Occipital lobe (tissue), 2 donors: ENCODE results near the gene WFDC5. TPM values are rescaled to one million over a fixed set of nuclear protein-coding genes. Genes with fewer than 3 reads are reported as not detected.
"Not testable (repeated sequence)": the region's sequence is repeated elsewhere in the genome, so short reads cannot be mapped to it uniquely, and the experiment has no call there.

Source experiments
- DNase-seq: peaks from one replicate; lab custom pipeline; 2025; lab: John Stamatoyannopoulos, UW
- total RNA-seq: library from RNA; depleted of rRNA; stranded (reverse); fragments of >200 nt; gene quantifications from one replicate; pipeline ENCODE4 v1.2.3, GENCODE V29; 2014

WFDC5 gene
- total RNA-seq, 1 donor from 2014 or later = not detected

GRCh38 chr20:45090481-45090880, 24.5 kb downstream of the WFDC5 start:
- no peak for DNase-seq

DNA sequence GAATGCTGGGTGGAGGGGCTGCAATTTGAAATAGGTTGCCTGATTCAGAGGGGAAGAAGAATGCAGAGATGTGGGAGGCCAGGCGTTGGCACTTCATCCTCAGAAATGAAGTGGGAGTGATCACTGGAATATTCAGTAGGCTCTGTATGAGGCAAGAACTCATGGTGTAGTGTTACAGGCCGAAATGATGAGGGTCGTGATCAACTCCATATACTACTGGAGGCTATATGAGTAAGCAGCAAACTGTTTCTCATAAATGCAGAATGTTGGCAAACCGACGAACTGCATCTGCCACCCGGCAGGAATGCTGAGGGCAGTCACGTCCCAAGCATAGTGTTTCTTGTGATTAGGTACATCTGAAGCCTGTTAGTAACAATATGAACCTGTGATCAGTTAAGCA, 26.7 kb downstream of the WFDC5 start:
- peak; percentile 23 for DNase-seq

DNA sequence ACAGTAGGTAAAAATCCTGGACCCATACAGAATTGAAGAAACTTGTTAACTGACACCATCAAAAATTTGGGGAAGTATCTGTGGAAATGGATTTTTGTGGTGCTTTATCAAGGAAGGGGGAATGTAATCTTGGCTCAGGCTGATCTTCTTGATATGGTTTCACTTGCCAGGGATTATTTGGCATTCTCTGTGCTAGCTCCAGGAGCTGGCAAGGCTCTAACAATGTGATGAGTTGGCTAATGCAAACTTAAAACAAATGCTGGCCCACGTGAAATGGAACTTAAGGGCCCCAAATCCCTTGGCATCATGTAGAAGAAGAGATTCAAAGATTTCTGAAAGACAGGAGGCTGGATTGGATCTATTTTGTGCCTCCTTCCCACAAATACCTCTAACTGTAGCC, 27.2 kb downstream of the WFDC5 start:
- DNase-seq = no peak

GRCh38 chr20:45087097-45087790, 27.7 kb downstream of the WFDC5 start:
- DNase-seq = no peak

GRCh38 chr20:45085867-45086266, 29.1 kb downstream of the WFDC5 start:
- DNase-seq = no peak

GRCh38 chr20:45085289-45085688, 29.7 kb downstream of the WFDC5 start:
- no peak for DNase-seq

DNA sequence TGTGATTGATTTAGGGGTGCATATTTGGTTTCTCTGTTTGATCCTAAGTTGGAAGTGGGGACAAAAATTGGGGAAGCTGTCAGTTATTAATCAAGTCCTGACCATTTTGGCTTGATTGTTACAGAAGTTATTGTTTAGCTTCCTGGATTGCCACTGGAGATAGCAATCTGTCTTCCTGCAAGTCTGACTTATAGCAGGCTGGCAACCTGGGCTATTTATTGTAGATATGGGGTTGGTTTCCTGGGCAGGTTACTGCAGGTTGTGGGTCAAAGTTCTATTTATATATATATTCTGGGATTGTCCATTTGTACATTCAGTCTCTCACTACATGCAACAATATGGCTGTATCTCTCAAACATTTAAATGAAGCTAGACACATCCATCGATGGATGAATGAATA, 31.8 kb downstream of the WFDC5 start:
- no peak for DNase-seq

GRCh38 chr20:45082468-45082867, 32.5 kb downstream of the WFDC5 start:
- DNase-seq = no peak

- no peak for DNase-seq
Observed at GRCh38 chr20:45080867-45081624, 33.9 kb downstream of the WFDC5 start.

DNA sequence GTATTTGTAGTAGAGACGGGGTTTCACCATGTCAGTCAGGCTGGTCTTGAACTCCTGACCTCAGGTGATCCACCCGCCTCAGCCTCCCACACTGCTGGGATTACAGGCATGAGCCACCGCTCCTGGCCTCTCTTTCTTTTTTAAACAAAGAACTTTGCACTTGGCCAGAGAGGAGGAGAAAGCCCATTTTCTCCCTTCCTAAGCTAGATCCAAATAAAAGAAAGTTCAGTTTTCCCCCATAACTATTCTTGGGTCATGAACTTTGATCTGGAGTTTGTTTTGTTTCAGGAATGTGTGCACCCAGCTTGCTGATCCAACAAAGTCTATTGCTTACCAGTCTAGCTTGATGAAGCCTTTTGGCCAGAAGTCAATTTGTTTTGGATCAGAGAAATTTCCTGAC, 37.4 kb downstream of the WFDC5 start:
- no peak for DNase-seq

DNA sequence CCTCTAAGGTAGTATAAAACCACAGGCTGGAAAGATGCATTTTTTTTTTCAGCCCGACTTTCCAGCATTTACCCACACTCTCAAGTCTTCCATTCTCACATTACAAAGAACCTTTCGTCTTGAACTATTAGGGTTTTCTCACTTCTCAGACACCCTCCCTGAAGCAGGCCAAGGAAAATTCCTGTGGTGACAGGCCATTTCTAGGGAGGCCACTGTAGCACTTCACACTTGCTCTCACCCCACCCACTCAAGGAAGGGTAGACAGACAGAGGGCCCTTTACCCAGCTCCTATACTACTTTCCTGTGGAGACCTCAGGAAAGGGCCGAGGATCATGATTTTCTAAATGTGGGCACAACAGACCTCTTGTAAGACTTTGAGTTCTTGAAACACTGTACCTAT, 41.8 kb downstream of the WFDC5 start:
- DNase-seq = no peak

- no peak for DNase-seq
Observed at GRCh38 chr20:45072066-45072465, 42.9 kb downstream of the WFDC5 start.

GRCh38 chr20:45070932-45071632, 43.9 kb downstream of the WFDC5 start:
- no peak for DNase-seq

DNA sequence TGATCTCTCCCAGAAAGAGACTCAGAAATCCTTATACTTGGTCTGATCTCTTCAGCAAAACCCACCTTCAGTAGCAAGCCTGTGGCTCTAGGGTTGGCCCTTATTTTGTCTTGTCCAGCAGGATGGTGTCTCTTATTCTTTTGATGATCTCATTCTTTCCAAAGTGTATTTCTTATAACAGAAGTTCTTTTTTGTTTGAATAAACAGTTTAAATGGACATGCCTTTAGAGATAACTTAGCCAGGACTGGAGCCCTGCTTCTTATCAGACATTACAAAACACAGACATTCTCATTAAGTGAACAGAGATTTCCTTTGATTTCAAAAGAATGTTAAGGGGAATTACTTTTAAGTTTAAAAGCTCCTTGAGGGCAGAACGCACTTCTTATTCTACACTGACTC, 45.7 kb downstream of the WFDC5 start:
- DNase-seq = no peak

GRCh38 chr20:45067558-45067957, 47.4 kb downstream of the WFDC5 start:
- no peak for DNase-seq

GRCh38 chr20:45067087-45067486, 47.9 kb downstream of the WFDC5 start:
- DNase-seq = no peak

DNA sequence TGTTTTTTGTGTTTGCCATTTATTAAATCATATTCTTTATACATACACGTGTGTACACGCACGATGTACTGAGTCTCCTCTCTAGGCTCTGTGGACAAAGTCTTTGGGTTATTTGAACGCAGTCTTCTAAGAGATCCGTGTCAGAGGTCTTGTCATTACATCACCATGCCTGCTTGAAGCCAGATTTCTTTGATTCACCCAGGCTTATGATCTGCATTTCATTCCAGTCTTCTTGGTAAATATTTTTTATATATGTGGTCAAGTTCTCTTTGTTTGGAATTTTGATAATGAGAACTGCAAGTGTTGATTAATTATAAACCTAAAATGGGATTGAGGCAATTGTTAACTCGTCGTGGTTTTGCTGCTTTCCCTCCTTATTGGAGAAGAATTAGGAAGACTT, 48.6 kb downstream of the WFDC5 start:
- no peak for DNase-seq

DNA sequence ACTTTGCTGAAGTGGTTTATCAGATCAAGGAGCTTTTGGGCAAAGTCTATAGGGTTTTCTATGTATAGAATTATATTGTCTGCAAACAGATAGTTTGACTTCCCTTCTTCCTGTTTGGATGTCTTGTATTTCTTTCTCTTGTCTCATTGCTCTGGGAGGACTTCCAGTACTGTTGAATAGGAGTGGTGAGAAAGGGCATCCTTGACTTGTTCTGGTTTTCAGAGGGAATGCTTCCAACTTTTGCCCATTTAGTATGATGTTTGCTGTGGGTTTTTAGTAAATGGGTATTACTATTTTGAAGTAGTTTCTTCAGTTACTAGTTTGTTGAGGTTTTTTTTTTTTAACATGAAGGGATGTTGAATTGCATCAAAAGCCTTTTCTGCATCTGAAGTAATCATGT, 50.2 kb downstream of the WFDC5 start:
- no peak for DNase-seq

- not testable (repeated sequence) for DNase-seq
Observed at GRCh38 chr20:45063107-45063506, 51.9 kb downstream of the WFDC5 start.

GRCh38 chr20:45061244-45061643, 53.7 kb downstream of the WFDC5 start:
- no peak for DNase-seq

DNA sequence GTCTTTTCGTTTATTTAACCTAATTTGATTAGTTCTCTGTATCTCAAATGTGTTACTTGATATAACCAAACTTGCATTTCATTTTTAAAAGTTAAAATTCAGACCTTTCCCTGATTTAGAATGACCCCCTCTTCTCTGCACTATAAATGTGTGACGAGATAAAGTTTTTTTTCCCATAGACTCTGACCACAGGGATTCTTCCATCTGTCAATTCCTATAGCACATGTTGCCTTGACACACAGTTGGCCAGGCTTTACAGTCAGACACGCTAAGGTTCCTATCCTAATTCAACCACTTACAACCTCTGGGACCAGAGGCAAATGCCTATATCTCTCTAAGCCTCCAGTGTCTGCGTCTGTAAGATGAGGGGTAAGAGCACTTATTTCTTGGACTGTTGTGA, 54.7 kb downstream of the WFDC5 start:
- DNase-seq = no peak
